Astrocyte (in vitro differentiated cells and primary cell): ENCODE data around the gene KCNMA1.

Experiments
- CTCF ChIP-seq: IDR thresholded peaks from 2 replicates; pipeline ENCODE4 v1.5.1; 2011; ENCODE audit warnings: low read depth, mild to moderate bottlenecking, inconsistent platforms, low read length, moderate library complexity; ENCODE audit not compliant: insufficient read depth
- EZH2 ChIP-seq: IDR thresholded peaks from 2 replicates; pipeline ENCODE4 v1.6.1; 2012; ENCODE audit warnings: mild to moderate bottlenecking, low read length, inconsistent platforms; ENCODE audit not compliant: insufficient read depth

- TF ChIP-seq CTCF, result no peak
- no peak for TF ChIP-seq EZH2
Observed at GRCh38 chr10:77408259-77408658, 229.3 kb downstream of the KCNMA1 start.
